H9 (cell line): ENCODE measurements around the gene OTOF. TPM values are rescaled to one million over a fixed set of nuclear protein-coding genes. Genes with fewer than 3 reads are reported as not detected.
A peak's percentile ranks its signal among the peaks of the same experiment; 100 is the strongest.

ENCODE experiments used
- DNase-seq: peaks from one replicate; pipeline ENCODE4 v3.0.0-alpha.2; 2017
- H2AFZ ChIP-seq: one replicate; pipeline ENCODE4 v1.6.1; 2013; ENCODE audit warnings: mild to moderate bottlenecking, low read length, control low read depth, moderate library complexity
- H2AK5ac ChIP-seq: 2 replicates; pipeline ENCODE4 v1.6.1; 2013; ENCODE audit warnings: low read length, control low read depth, mixed read lengths; ENCODE audit not compliant: insufficient read length
- H2BK120ac ChIP-seq: one replicate; pipeline ENCODE4 v1.6.1; 2013; ENCODE audit warnings: low read depth, mild to moderate bottlenecking, low read length, control low read depth, inconsistent platforms; ENCODE audit not compliant: poor library complexity, severe bottlenecking
- H2BK12ac ChIP-seq: 2 replicates; pipeline ENCODE4 v1.6.1; 2013; ENCODE audit warnings: low read length, control low read depth, mixed read lengths, low read depth; ENCODE audit not compliant: insufficient read length
- H2BK15ac ChIP-seq: 2 replicates; pipeline ENCODE4 v1.6.1; 2013; ENCODE audit warnings: low read depth, low read length, control low read depth
- H2BK20ac ChIP-seq: one replicate; pipeline ENCODE4 v1.6.1; 2013; ENCODE audit warnings: low read depth, mild to moderate bottlenecking, low read length, control low read depth, inconsistent platforms; ENCODE audit not compliant: poor library complexity, severe bottlenecking
- H2BK5ac ChIP-seq: 2 replicates; pipeline ENCODE4 v1.6.1; 2013; ENCODE audit warnings: low read length, control low read depth, mixed read lengths; ENCODE audit not compliant: insufficient read length
- H3K14ac ChIP-seq: 2 replicates; pipeline ENCODE4 v1.6.1; 2013; ENCODE audit warnings: low read length, control low read depth; ENCODE audit not compliant: insufficient read depth
- H3K18ac ChIP-seq: 2 replicates; pipeline ENCODE4 v1.6.1; 2013; ENCODE audit warnings: low read depth, mild to moderate bottlenecking, mixed read lengths, low read length, control low read depth; ENCODE audit not compliant: insufficient read length
- H3K23ac ChIP-seq: 2 replicates; pipeline ENCODE4 v1.6.1; 2013; ENCODE audit warnings: low read length, control low read depth, mixed read lengths, low read depth; ENCODE audit not compliant: insufficient read length
- H3K23me2 ChIP-seq: 2 replicates; pipeline ENCODE4 v1.6.1; 2013; ENCODE audit warnings: low read depth, mild to moderate bottlenecking, mixed read lengths, low read length, control low read depth; ENCODE audit not compliant: insufficient read length, poor library complexity, severe bottlenecking
- H3K27ac ChIP-seq: 2 replicates; pipeline ENCODE4 v1.5.1; 2013; ENCODE audit warnings: low read length, control low read depth, mixed read lengths, low read depth; ENCODE audit not compliant: insufficient read length
- H3K27me3 ChIP-seq: 2 replicates; pipeline ENCODE4 v1.6.1; 2013; ENCODE audit warnings: low read length, control low read depth, inconsistent platforms; ENCODE audit not compliant: insufficient read depth
- H3K4ac ChIP-seq: 2 replicates; pipeline ENCODE4 v1.6.1; 2013; ENCODE audit warnings: low read depth, mild to moderate bottlenecking, control low read depth, inconsistent platforms, low read length, moderate library complexity
- H3K4me1 ChIP-seq: 2 replicates; pipeline ENCODE4 v1.6.1; 2013; ENCODE audit warnings: low read length, control low read depth, inconsistent platforms; ENCODE audit not compliant: insufficient read depth
- H3K4me2 ChIP-seq: 2 replicates; pipeline ENCODE4 v1.6.1; 2013; ENCODE audit warnings: low read length, control low read depth, mixed read lengths; ENCODE audit not compliant: insufficient read length, insufficient read depth
- H3K56ac ChIP-seq: 2 replicates; pipeline ENCODE4 v1.6.1; 2013; ENCODE audit warnings: low read depth, mild to moderate bottlenecking, mixed read lengths, low read length, control low read depth; ENCODE audit not compliant: insufficient read length
- H3K79me1 ChIP-seq: 2 replicates; pipeline ENCODE4 v1.6.1; 2013; ENCODE audit warnings: low read depth, mild to moderate bottlenecking, moderate library complexity, low read length, control low read depth, inconsistent platforms; ENCODE audit not compliant: insufficient read depth, poor library complexity, severe bottlenecking
- H3K79me2 ChIP-seq: 2 replicates; pipeline ENCODE4 v1.6.1; 2013; ENCODE audit warnings: low read length, control low read depth, inconsistent platforms; ENCODE audit not compliant: insufficient read depth
- H3K9ac ChIP-seq: 2 replicates; pipeline ENCODE4 v1.6.1; 2013; ENCODE audit warnings: low read length, control low read depth, mixed read lengths; ENCODE audit not compliant: insufficient read length; ENCODE audit errors: extremely low read depth
- H3K9me3 ChIP-seq: one replicate; pipeline ENCODE4 v1.6.1; 2013; ENCODE audit warnings: low read depth, low read length, inconsistent platforms; ENCODE audit not compliant: control insufficient read depth
- H3T11ph ChIP-seq: one replicate; pipeline ENCODE4 v1.6.1; 2013; ENCODE audit warnings: mild to moderate bottlenecking, low read length, control low read depth, inconsistent platforms
- H4K20me1 ChIP-seq: one replicate; pipeline ENCODE4 v1.6.1; 2013; ENCODE audit not compliant: control insufficient read depth, insufficient read length, insufficient read depth
- H4K5ac ChIP-seq: 2 replicates; pipeline ENCODE4 v1.6.1; 2013; ENCODE audit warnings: low read depth, mild to moderate bottlenecking, mixed read lengths, low read length, control low read depth; ENCODE audit not compliant: insufficient read length
- H4K8ac ChIP-seq: replicated peaks from 2 replicates; pipeline ENCODE4 v1.6.1; 2013; ENCODE audit warnings: low read length, control low read depth, mixed read lengths, low read depth; ENCODE audit not compliant: insufficient read length
- H4K91ac ChIP-seq: 2 replicates; pipeline ENCODE4 v1.6.1; 2013; ENCODE audit warnings: low read depth, mild to moderate bottlenecking, moderate library complexity, mixed read lengths, low read length, control low read depth; ENCODE audit not compliant: insufficient read length
- H3K27ac Mint-ChIP-seq, 3 experiments: 2 replicates in 2 of 3; 3 replicates in 1 of 3; pipeline ENCODE4 v1.8.0; 2020 to 2021; ENCODE audit warnings: mixed read lengths in 3 of 3, mild to moderate bottlenecking in 1 of 3, moderate library complexity in 1 of 3
- H3K27me3 Mint-ChIP-seq: 2 replicates; pipeline ENCODE4 v1.8.0; 2021; ENCODE audit warnings: low read depth, mild to moderate bottlenecking, moderate library complexity, mixed read lengths
- H3K36me3 Mint-ChIP-seq, 3 experiments: 2 replicates in 2 of 3; 3 replicates in 1 of 3; pipeline ENCODE4 v1.8.0; 2020 to 2021; ENCODE audit warnings: low read depth in 3 of 3, mixed read lengths in 3 of 3; ENCODE audit not compliant: insufficient read depth in 1 of 3
- H3K4me1 Mint-ChIP-seq, 2 experiments: 2 replicates each; pipeline ENCODE4 v1.8.0; 2020; ENCODE audit warnings: mixed read lengths in 2 of 2
- H3K4me3 Mint-ChIP-seq, 2 experiments: 2 replicates in 1 of 2; 3 replicates in 1 of 2; pipeline ENCODE4 v1.8.0; 2020 to 2021; ENCODE audit warnings: mild to moderate bottlenecking in 2 of 2, mixed read lengths in 2 of 2, moderate library complexity in 1 of 2
- H3K9me3 Mint-ChIP-seq, 2 experiments: 2 replicates in 1 of 2; 3 replicates in 1 of 2; pipeline ENCODE4 v1.8.0; 2020; ENCODE audit warnings: mild to moderate bottlenecking in 2 of 2, mixed read lengths in 2 of 2, moderate library complexity in 1 of 2
- CTCF ChIP-seq: fragments of 200-600 bp; sonication (generic); conservative IDR thresholded peaks from 3 replicates; pipeline ENCODE4 v1.8.0; 2021; ENCODE audit warnings: antibody characterized with exemption, mild to moderate bottlenecking
- WGBS: extraction: QIAGEN DNeasy Blood & Tissue Kit; methylation state at CpG from one replicate; pipeline ENCODE4 v1.1.7; 2013; ENCODE audit warnings: missing lambda C conversion rate, low lambda C conversion rate, mixed read lengths; ENCODE audit not compliant: insufficient read length; ENCODE audit errors: extremely low coverage; 5-methylcytosine and 5-hydroxymethylcytosine counted together
- total RNA-seq: library from RNA; stranded (reverse); gene quantifications from 2 replicates; pipeline ENCODE4 v1.2.1, GENCODE V29; 2021

The OTOF gene
- total RNA-seq, 1 experiment from 2014 or later = 0.35 TPM

GRCh38 chr2:26457251-26457666, 20.7 kb downstream of the OTOF start:
- H4K91ac ChIP-seq = no peak overlapping the region
- no peaks in the 10 kb centered on the region for H3K23me2 ChIP-seq
- H2AK5ac ChIP-seq = no peak overlapping the region
- H3K36me3 Mint-ChIP-seq = no peaks in the 10 kb centered on the region
- no peak overlapping the region for H3T11ph ChIP-seq
- peaks cover 34 to 40% of the 10 kb centered on the region in 2 experiments for H3K4me1 Mint-ChIP-seq
- peak; percentile 26 for DNase-seq
- no peak overlapping the region for H2BK15ac ChIP-seq
- H3K79me1 ChIP-seq = no peaks in the 10 kb centered on the region
- H2AFZ ChIP-seq = no peak overlapping the region
- no peak overlapping the region for H3K56ac ChIP-seq
- no peaks in the 10 kb centered on the region for H3K9me3 ChIP-seq
- H3K14ac ChIP-seq = no peak overlapping the region
- WGBS = no CpG with 5 or more reads among the region's 11 CpGs
- H3K9me3 Mint-ChIP-seq = no peaks in the 10 kb centered on the region
- no peaks in the 10 kb centered on the region for H3K4me1 ChIP-seq
- H2BK12ac ChIP-seq = no peak overlapping the region
- no peak overlapping the region for H3K4me2 ChIP-seq
- no peak overlapping the region for H3K23ac ChIP-seq
- no peak overlapping the region for H3K27ac ChIP-seq
- no peak overlapping the region for H3K18ac ChIP-seq
- no peak overlapping the region for H3K9ac ChIP-seq
- H3K27ac Mint-ChIP-seq = no peak overlapping the region; a peak in 1 of 7 replicates
- H3K4me3 Mint-ChIP-seq = no peak overlapping the region
- H2BK120ac ChIP-seq = no peak overlapping the region
- H4K8ac ChIP-seq = no peak overlapping the region
- TF ChIP-seq CTCF = no peak
- no peaks in the 10 kb centered on the region for H4K20me1 ChIP-seq
- no peak overlapping the region for H4K5ac ChIP-seq
- H3K27me3 ChIP-seq = no peaks in the 10 kb centered on the region
- H3K4ac ChIP-seq = no peak overlapping the region
- no peak overlapping the region for H2BK5ac ChIP-seq
- H2BK20ac ChIP-seq = no peak overlapping the region
- no peaks in the 10 kb centered on the region for H3K79me2 ChIP-seq
- no peaks in the 10 kb centered on the region; the same call in none of the 2 replicates for H3K27me3 Mint-ChIP-seq
